Subcutaneous adipose tissue (tissue), 4 donors: ENCODE data around the gene TTLL13. TPM values are rescaled to one million over a fixed set of nuclear protein-coding genes. Genes with fewer than 3 reads are reported as not detected.

ENCODE experiments used
- CTCF ChIP-seq: fragments of 450-650 bp; IDR thresholded peaks from one replicate; pipeline ENCODE4 v1.5.1; 2016; ENCODE audit warnings: low read depth, mild to moderate bottlenecking, control low read depth, antibody characterized with exemption, moderate library complexity
- total RNA-seq, 4 donors: library from RNA; depleted of rRNA; stranded (reverse); fragments of >200 nt; gene quantifications; one replicate each; pipeline ENCODE4 v1.1.0, GENCODE V29; 2016

Gene TTLL13
- total RNA-seq, 4 donors from 2014 or later: 0.22 to 0.51 TPM; not detected in 2

- TF ChIP-seq CTCF: no peak
Observed at GRCh38 chr15:90225504-90226234, 23.7 kb upstream of the TTLL13 start.

- TF ChIP-seq CTCF: no peak
Observed at GRCh38 chr15:90227336-90227735, 22.0 kb upstream of the TTLL13 start.

- TF ChIP-seq CTCF: no peak
Observed at GRCh38 chr15:90227816-90228772, 21.3 kb upstream of the TTLL13 start.

GRCh38 chr15:90228960-90229359 lies 20.4 kb upstream of the TTLL13 start:
- no peak for TF ChIP-seq CTCF

GRCh38 chr15:90230071-90230494 lies 19.3 kb upstream of the TTLL13 start:
- TF ChIP-seq CTCF: no peak

- no peak for TF ChIP-seq CTCF
Observed at GRCh38 chr15:90230610-90231009, 18.7 kb upstream of the TTLL13 start.
